NT2/D1 (cell line): ENCODE data around the gene PPM1A.

Experiments used
- DNase-seq: peaks from one replicate; pipeline ENCODE4 v3.0.0-alpha.2; 2011; ENCODE audit warnings: low read depth, low spot score
- H3K27me3 ChIP-seq: 2 replicates; pipeline ENCODE4 v1.6.0; 2011; ENCODE audit warnings: mild to moderate bottlenecking; ENCODE audit not compliant: insufficient read length, insufficient read depth
- H3K36me3 ChIP-seq: 2 replicates; pipeline ENCODE4 v1.6.1; 2011; ENCODE audit warnings: mild to moderate bottlenecking, low read length, mixed read lengths; ENCODE audit not compliant: insufficient read depth, insufficient read length
- H3K4me1 ChIP-seq: 2 replicates; pipeline ENCODE4 v1.5.1; 2011; ENCODE audit not compliant: insufficient read depth, insufficient read length
- H3K4me3 ChIP-seq: 2 replicates; pipeline ENCODE4 v1.5.1; 2011; ENCODE audit warnings: low read depth; ENCODE audit not compliant: insufficient read length
- H3K9ac ChIP-seq: 2 replicates; pipeline ENCODE4 v1.6.0; 2011; ENCODE audit warnings: low read depth; ENCODE audit not compliant: insufficient read length
- H3K9me3 ChIP-seq: 2 replicates; pipeline ENCODE4 v1.5.1; 2011; ENCODE audit warnings: mild to moderate bottlenecking, low read length; ENCODE audit not compliant: insufficient read depth
- SUZ12 ChIP-seq: IDR thresholded peaks from 2 replicates; pipeline ENCODE4 v1.6.1; 2011; ENCODE audit not compliant: insufficient read length, insufficient read depth; ENCODE audit errors: extremely low read depth
- YY1 ChIP-seq: IDR thresholded peaks from 2 replicates; pipeline ENCODE4 v1.6.1; 2011; ENCODE audit not compliant: insufficient read length, insufficient read depth
- ZNF274 ChIP-seq: IDR thresholded peaks from 2 replicates; pipeline ENCODE4 v1.6.1; 2011; ENCODE audit warnings: mild to moderate bottlenecking, low read depth, low read length

Gene PPM1A

GRCh38 chr14:60252630-60253029 lies 3.6 kb downstream of the PPM1A start:
- Histone ChIP-seq H3K4me1 (no peaks in the 10 kb centered on the region), H3K9ac (no peak overlapping the region), H3K9me3 (no peaks in the 10 kb centered on the region), H3K27me3 (no peaks in the 10 kb centered on the region), H3K36me3 (peaks cover 3% of the 10 kb centered on the region), H3K4me3 (no peak overlapping the region)
- DNase-seq: no peak
- TF ChIP-seq ZNF274 (no peak), YY1 (no peak), SUZ12 (no peak)

GRCh38 chr14:60253649-60254048 lies 4.6 kb downstream of the PPM1A start:
- no peak for TF ChIP-seq SUZ12
- TF ChIP-seq ZNF274: no peak
- no peak for TF ChIP-seq YY1
- no peak for DNase-seq
- Histone ChIP-seq H3K4me3 (no peak overlapping the region), H3K4me1 (no peaks in the 10 kb centered on the region), H3K9ac (no peak overlapping the region), H3K36me3 (peaks cover 3% of the 10 kb centered on the region), H3K9me3 (no peaks in the 10 kb centered on the region), H3K27me3 (no peaks in the 10 kb centered on the region)

GRCh38 chr14:60254176-60254575 lies 5.2 kb downstream of the PPM1A start:
- TF ChIP-seq ZNF274: no peak
- no peak for TF ChIP-seq YY1
- no peak for TF ChIP-seq SUZ12
- no peaks in the 10 kb centered on the region for H3K27me3 ChIP-seq
- H3K9me3 ChIP-seq: no peaks in the 10 kb centered on the region
- peaks cover 3% of the 10 kb centered on the region for H3K36me3 ChIP-seq
- no peak for DNase-seq
- no peak overlapping the region for H3K9ac ChIP-seq
- H3K4me3 ChIP-seq: no peak overlapping the region
- no peaks in the 10 kb centered on the region for H3K4me1 ChIP-seq

GRCh38 chr14:60257865-60258264 lies 8.8 kb downstream of the PPM1A start:
- no peaks in the 10 kb centered on the region for H3K27me3 ChIP-seq
- H3K9ac ChIP-seq: no peak overlapping the region
- H3K36me3 ChIP-seq: peaks cover 3% of the 10 kb centered on the region
- TF ChIP-seq YY1 (no peak), SUZ12 (no peak), ZNF274 (no peak)
- no peak overlapping the region for H3K4me3 ChIP-seq
- no peaks in the 10 kb centered on the region for H3K4me1 ChIP-seq
- no peak for DNase-seq
- H3K9me3 ChIP-seq: no peaks in the 10 kb centered on the region

GRCh38 chr14:60265163-60265562 lies 16.1 kb downstream of the PPM1A start:
- H3K4me3 ChIP-seq: no peak overlapping the region
- no peak for TF ChIP-seq SUZ12
- TF ChIP-seq ZNF274: no peak
- TF ChIP-seq YY1: no peak

GRCh38 chr14:60266021-60266937 lies 17.3 kb downstream of the PPM1A start:
- no peak overlapping the region for H3K4me3 ChIP-seq
- no peaks in the 10 kb centered on the region for H3K27me3 ChIP-seq
- no peak overlapping the region for H3K9ac ChIP-seq
- H3K36me3 ChIP-seq: no peaks in the 10 kb centered on the region
- DNase-seq: no peak
- TF ChIP-seq YY1 (no peak), SUZ12 (no peak), ZNF274 (no peak)
- peaks cover 22% of the 10 kb centered on the region for H3K9me3 ChIP-seq
- no peaks in the 10 kb centered on the region for H3K4me1 ChIP-seq

More at GRCh38 chr14:60265163-60265562, 16.1 kb downstream of the PPM1A start:
- Histone ChIP-seq H3K9ac (no peak overlapping the region), H3K27me3 (no peaks in the 10 kb centered on the region), H3K36me3 (no peaks in the 10 kb centered on the region), H3K9me3 (peaks cover 22% of the 10 kb centered on the region), H3K4me1 (no peaks in the 10 kb centered on the region)
- no peak for DNase-seq

- Histone ChIP-seq H3K9me3 (no peaks in the 10 kb centered on the region), H3K4me1 (no peaks in the 10 kb centered on the region), H3K27me3 (no peaks in the 10 kb centered on the region), H3K36me3 (no peaks in the 10 kb centered on the region), H3K9ac (no peak overlapping the region), H3K4me3 (no peak overlapping the region)
- no peak for DNase-seq
- no peak for TF ChIP-seq YY1
- no peak for TF ChIP-seq ZNF274
- TF ChIP-seq SUZ12: no peak
Observed at GRCh38 chr14:60272177-60272576, 23.2 kb downstream of the PPM1A start.
